Measurements from ENCODE around the gene PAQR4. TPM values are rescaled to one million over a fixed set of nuclear protein-coding genes. Genes with fewer than 3 reads are reported as not detected.
A peak's percentile ranks its signal among the peaks of the same experiment; 100 is the strongest.
"Not testable (repeated sequence)": the region's sequence is repeated elsewhere in the genome, so short reads cannot be mapped to it uniquely, and the experiment has no call there.

PAQR4 gene
- total RNA-seq, 1 donor from 2014 or later: 7.4 TPM

GRCh38 chr16:2926650-2926999 lies 42.5 kb upstream of the PAQR4 start:
- Histone ChIP-seq H3K4me1 (peaks cover 7% of the 10 kb centered on the region), H3K4me3 (no peak overlapping the region), H3K9me3 (no peaks in the 10 kb centered on the region), H3K27ac (no peak overlapping the region), H3K27me3 (no peaks in the 10 kb centered on the region), H3K36me3 (peaks cover 21% of the 10 kb centered on the region)
- TF ChIP-seq CTCF (IDR thresholded peaks at IDR 0.05): no peak
- no peak for ATAC-seq
- no peak for DNase-seq
- intact Hi-C loops (cut with DNase I): no loop called here

GRCh38 chr16:2927010-2927646 lies 42.0 kb upstream of the PAQR4 start:
- H3K36me3 ChIP-seq: peaks cover 21% of the 10 kb centered on the region

DNA sequence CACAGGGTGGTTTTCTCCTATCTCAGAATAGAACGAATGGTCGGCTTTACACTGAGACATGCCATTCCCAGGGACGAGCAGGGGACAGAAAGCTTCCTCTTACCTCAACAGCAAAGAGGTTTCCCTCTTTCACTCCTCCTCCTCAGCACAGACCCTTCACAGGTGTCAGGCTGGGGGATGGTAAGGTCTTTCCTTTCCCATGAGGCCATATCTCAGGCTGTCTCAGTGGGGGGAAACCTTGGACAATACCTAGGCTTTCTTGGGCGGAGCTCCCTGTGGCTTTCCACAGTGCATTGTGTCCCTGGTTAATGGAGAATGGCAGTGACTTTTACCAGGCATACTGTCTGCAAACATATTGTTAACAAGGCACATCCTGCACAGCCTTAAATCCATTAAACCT lies 41.0 kb upstream of the PAQR4 start:
- H3K36me3 ChIP-seq: peaks cover 19% of the 10 kb centered on the region
- H3K4me1 ChIP-seq; H3K9me3 ChIP-seq; DNase-seq; H3K4me3 ChIP-seq; H3K27ac ChIP-seq; H3K27me3 ChIP-seq; ATAC-seq; intact Hi-C loops (cut with DNase I): not testable (repeated sequence)

More at GRCh38 chr16:2927010-2927646, 42.0 kb upstream of the PAQR4 start:
- no peaks in the 10 kb centered on the region for H3K9me3 ChIP-seq
- no peak overlapping the region for H3K4me3 ChIP-seq
- H3K4me1 ChIP-seq: peaks cover 7% of the 10 kb centered on the region
- TF ChIP-seq CTCF (IDR thresholded peaks at IDR 0.05): peak; percentile 97
- intact Hi-C loops (cut with DNase I): no loop called here
- no peak overlapping the region for H3K27ac ChIP-seq
- no peaks in the 10 kb centered on the region for H3K27me3 ChIP-seq
- peak; percentile 90 for DNase-seq
- ATAC-seq: peak; percentile 97

- no peak for TF ChIP-seq CTCF (IDR thresholded peaks at IDR 0.05)
- Histone ChIP-seq H3K27ac (no peak overlapping the region), H3K4me1 (peaks cover 7% of the 10 kb centered on the region), H3K36me3 (peaks cover 26% of the 10 kb centered on the region), H3K27me3 (no peaks in the 10 kb centered on the region), H3K9me3 (no peaks in the 10 kb centered on the region), H3K4me3 (no peak overlapping the region)
- DNase-seq: no peak
- intact Hi-C loops (cut with DNase I): no loop called here
- ATAC-seq: no peak
Observed at GRCh38 chr16:2928796-2929195, 40.4 kb upstream of the PAQR4 start.

DNA sequence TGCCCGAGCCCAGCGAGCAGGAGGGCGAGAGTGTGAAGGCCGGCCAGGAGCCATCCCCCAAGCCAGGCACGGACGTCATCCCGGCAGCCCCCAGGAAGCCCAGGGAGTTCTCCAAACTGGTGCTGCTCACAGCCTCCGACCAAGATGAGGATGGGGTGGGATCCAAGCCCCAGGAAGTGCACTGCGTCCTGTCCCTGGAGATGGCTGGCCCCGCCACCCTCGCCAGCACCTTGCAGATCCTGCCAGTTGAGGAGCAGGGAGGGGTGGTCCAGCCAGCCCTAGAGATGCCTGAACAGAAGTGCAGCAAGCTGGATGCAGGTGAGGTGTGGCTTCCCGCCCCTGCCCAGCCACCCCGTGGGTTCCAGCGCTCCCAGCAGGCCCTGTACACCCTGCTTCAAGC lies 39.5 kb upstream of the PAQR4 start:
- no peaks in the 10 kb centered on the region for H3K9me3 ChIP-seq
- H3K36me3 ChIP-seq: peaks cover 34% of the 10 kb centered on the region
- H3K27ac ChIP-seq: no peak overlapping the region
- H3K27me3 ChIP-seq: no peaks in the 10 kb centered on the region
- intact Hi-C loops (cut with DNase I): no loop called here
- no peak overlapping the region for H3K4me3 ChIP-seq
- TF ChIP-seq CTCF (IDR thresholded peaks at IDR 0.05): no peak
- no peak for ATAC-seq
- DNase-seq: no peak
- H3K4me1 ChIP-seq: peaks cover 7% of the 10 kb centered on the region

DNA sequence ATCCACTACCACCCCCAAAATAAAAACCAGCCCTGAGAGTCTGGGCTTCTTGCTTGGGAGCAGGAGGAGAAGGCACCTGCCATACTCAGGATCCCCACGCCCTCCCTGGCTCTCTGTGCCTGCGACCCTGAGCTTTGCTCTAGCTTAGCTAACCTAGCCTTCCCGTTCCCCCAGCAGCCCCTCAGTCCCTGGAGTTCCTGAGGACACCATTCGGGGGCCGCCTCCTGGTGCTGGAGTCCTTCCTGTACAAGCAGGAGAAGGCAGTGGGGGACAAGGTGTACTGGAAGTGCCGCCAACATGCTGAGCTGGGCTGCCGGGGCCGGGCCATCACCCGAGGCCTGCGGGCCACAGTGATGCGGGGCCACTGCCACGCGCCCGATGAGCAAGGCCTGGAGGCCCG lies 38.9 kb upstream of the PAQR4 start:
- H3K27ac ChIP-seq: no peak overlapping the region
- peaks cover 7% of the 10 kb centered on the region for H3K4me1 ChIP-seq
- no peak for TF ChIP-seq CTCF (IDR thresholded peaks at IDR 0.05)
- no peak overlapping the region for H3K4me3 ChIP-seq
- no peaks in the 10 kb centered on the region for H3K9me3 ChIP-seq
- H3K36me3 ChIP-seq: peaks cover 37% of the 10 kb centered on the region
- ATAC-seq: no peak
- no peak for DNase-seq
- no peaks in the 10 kb centered on the region for H3K27me3 ChIP-seq
- intact Hi-C loops (cut with DNase I): no loop called here

DNA sequence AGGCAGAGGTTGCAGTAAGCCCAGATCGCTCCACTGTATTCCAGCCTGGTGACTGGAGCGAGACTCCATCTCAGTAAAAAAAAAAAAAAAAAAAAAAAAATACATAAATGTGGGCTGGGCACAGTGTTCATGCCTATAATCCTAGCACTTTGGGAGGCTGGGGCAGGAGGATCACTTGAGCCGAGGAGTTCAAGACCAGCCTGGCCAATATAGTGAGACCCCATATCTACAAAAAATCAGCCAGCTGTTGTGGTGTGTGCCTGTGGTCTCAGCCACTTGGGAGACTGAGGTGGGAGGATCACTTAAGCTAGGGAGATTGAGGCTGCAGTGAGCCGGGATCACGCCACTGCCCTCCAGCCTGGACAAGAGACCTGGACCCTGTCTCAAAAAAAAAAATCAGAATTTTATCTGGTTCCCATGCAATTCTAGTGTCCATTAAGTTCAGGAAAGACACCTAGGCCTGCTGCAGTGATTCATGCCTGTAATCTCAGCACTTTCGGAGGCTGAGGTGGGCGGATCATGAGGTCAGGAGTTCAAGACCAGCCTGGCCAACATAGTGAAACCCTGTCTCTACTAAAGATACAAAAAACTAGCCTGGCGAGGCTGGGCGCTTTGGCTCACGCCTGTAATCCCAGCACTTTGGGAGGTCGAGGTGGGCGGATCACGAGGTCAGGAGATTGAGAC lies 37.8 kb upstream of the PAQR4 start:
- H3K4me3 ChIP-seq; H3K27me3 ChIP-seq; intact Hi-C loops (cut with DNase I); H3K9me3 ChIP-seq; DNase-seq; H3K4me1 ChIP-seq; H3K27ac ChIP-seq; ATAC-seq: not testable (repeated sequence)
- peaks cover 47% of the 10 kb centered on the region for H3K36me3 ChIP-seq

All from upper lobe of right lung (tissue), 1 donor.